Measurements from ENCODE around the gene RRAS2. TPM values are rescaled to one million over a fixed set of nuclear protein-coding genes. Genes with fewer than 3 reads are reported as not detected.

RRAS2 gene
- total RNA-seq, 1 donor from 2014 or later: 52.0 TPM

DNA sequence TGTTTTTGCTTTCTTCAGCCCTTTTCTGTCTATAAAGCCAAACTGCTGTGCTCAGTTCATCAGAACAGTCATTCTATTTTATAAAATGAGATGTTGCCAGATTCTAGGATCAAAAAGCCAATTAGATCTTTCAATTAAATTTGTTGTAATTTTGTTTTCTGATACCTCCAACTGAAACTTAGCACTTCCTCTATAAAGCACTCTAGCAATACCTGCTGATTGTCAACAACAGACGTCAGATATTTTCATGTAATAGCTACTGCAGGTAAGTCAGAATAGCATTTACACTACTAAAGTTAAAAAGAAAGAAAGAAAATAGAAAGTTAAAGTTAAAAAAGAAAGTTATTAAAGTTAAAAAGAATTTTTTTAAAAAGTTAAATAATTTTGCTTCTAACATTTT lies 19.6 kb downstream of the RRAS2 start:
- no peak for DNase-seq (ENCODE audit: low spot score)

DNA sequence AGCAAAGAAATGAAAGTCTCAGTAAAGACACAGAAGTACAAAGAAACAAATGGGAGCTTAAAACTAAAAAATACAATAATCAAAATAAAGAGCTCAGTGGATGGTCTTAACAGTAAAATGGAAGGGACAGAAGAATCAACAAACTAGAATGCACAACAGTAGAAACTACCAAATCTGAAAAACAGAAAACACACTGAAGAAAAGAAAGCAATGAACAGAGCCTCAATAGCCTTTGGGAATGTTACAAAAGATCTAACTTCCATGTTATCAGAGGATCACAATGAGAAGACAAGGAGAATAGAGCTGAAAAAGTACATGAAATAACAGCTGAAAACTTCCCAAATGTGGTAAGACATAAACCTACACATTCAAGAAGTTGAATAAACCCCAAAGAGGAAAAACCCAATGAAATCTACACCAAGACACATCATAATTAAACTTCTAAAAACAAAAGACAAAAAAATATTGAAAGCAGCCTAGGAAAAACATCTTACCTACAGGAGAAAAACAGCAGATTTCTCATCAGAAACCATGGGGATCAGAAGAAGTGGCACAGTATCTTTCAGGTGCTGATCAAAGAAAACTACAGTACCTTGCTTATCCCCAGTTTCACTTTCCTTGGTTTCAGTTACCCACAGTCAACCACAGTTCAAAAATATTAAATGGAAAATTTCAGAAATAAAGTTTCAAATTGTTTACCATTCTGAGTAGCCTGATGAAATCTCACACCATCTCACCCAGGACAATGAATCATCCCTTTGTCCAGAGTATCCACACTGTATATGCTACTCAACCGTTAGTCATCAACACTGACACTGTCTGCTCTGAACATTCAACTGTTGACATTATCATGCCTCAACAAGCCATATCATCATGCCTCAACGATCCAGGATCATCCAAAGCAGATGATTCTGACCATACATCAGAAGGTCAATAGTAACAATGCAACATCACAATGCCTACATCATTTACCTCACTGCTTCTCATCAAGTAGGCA lies 22.2 kb downstream of the RRAS2 start:
- DNase-seq (ENCODE audit: low spot score): no peak

DNA sequence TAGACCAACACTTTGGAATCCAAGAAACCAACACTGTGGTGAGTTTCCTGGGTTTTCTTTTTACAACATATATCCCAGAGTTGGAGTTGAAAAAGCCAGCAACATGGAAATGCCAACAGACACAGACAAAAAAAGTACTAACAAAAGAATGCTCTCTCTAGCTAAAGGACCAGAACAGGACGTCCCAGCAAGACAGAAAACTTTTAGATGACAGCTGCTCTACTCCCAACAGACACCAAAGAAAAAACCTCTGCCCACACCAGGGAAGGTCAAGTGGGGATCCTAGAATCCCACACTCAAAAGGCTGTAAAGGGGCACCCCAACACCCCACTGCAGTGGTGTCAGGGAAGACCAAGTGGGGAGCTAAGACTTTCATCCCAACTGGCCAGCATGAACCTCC lies 23.3 kb downstream of the RRAS2 start:
- DNase-seq (ENCODE audit: low spot score): no peak

DNA sequence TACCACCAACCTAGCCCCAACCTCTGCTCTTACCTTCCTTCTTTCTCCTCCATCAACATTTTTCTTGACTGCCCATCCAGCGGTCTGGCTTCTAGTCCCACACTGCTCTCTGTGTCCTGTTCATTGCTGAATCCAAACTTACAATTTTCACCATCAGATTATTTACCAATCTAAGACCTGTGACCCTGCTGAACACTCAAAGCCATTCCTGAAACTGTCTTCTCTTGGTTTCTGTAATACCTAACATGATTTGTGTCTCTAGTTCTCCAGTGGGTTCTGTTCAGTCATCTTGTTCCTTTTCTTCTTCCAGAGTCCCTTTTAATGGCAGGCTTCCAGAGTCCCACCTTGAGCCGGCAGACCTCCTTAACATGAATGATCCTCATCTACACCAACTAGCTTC lies 24.1 kb downstream of the RRAS2 start:
- DNase-seq (ENCODE audit: low spot score): no peak

DNA sequence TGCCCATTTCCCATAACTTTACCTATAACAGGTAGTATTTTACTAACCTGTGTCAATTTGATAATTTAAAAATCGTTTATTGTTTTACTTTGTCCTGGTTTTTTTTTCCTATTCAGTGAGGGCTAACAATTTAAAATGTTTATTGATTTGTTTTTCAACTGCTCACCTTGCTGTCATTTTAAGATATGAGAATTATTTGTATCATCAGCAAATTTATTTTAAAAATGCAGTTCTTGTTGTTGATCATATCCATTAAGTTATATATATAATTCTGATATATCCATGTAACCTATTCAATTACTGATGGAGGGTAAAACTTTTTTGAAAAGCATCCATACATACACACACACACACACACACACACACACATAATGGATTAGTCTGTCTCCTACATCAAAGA lies 24.8 kb downstream of the RRAS2 start:
- DNase-seq (ENCODE audit: low spot score): no peak

DNA sequence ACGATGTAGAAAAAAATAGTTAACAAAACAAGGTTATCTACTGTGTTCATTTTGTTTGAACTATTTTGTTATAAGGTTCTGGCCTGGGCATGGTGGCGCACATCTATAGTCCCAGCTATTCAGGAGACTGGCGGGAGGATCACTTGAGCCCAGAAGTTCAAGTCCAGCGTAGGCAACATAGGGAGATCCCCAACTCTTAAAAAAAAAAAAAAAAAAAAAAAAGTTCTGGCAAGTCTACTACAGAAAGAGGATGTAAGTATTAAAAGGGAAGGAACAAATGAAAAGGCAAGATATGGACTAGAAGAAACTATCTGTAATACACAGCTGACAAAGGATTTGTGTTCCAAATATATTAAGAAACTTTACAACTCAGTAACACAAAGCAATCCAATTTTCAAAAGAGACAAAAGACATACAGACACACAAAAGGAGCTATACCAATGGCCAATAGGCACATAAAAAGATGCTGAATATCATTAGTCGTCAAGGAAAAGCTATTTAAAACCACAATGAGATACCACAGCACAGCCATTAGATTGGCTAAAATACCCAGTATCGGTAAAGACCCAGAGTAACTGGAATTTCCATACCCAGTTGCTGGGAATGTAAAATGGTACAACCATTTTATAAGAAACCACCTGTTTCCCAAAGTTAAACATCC lies 27.4 kb downstream of the RRAS2 start:
- peak; percentile 49 for DNase-seq (ENCODE audit: low spot score)

DNA sequence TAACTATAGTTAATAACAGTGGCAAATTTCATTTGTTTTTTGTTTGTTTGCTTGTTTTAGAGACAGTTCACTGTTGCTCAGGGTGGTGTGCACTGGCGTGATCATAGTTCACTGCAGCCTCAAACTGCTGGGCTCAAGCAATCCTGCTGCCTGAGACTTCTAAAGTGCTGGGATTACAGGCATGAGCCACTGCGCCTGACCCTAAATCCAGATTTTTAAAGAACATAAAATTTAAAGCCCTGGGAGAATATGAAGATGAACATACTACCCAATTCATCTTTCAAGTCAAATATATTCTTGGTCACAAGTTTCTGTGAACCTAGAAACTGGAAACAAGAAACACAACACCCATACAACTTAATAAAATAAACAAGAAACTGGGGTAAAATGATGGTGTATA lies 28.1 kb downstream of the RRAS2 start:
- DNase-seq (ENCODE audit: low spot score): peak; percentile 92

DNA sequence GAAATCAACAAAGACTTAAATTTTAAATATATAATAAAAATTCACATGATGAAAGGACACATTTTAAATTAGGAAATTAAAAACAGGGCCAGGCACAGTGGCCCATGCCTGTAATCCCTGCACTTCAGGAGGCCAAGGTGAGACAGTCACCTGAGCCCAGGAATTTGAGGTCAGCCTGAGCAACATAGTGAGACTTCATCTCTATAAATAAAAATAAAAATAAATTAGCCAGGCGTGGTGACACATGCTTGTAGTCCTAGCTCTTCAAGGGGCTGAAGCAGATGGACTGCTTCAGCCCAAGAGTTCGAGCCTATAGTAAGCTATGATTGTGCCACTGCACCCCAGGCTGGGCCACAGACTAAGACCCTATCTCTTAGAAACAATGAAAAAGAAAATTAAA lies 29.3 kb downstream of the RRAS2 start:
- no peak for DNase-seq (ENCODE audit: low spot score)

DNA sequence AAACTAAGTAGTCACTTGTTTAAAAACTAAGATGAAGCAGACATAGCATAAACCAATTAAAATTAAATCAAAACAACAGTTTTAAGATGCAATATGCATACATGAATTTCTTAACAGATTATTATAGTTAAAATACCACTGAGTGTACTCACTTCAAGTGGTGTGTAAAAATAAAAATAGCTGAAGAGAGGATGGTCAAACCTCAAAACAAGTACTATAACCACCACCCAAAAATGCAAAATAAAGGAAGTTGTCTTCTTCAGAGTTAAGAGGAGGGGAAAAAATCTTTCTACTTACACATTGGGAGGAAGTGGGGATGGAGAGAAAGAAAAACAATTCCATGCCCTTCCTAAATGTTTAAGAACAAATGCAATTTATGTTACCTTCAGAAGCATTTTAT lies 31.9 kb downstream of the RRAS2 start:
- no peak for DNase-seq (ENCODE audit: low spot score)

DNA sequence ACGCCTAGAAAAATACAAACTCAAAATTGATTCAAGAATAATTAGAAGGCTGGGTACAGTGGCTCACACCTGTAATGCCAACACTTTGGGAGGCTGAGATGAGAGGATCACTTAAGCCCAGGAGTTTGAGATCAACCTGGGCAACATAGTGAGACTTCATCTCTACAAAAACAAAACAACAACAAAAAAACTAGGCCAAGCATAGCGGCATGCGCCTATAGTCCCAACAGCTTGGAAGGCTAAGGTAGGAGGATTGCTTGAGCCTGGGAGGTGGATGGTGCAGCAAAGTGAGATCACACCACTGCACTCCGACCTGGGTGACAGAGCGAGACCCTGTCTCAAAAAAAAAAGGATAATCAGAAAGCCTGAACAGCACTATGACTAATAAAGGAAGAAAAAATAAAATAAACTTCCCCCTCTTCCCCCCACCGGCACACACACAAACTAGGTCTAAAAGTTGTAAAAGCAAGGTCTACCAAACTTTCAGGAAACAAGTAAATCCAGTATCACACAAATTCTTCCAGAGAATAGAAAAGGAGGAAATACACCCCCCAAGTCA lies 35.8 kb downstream of the RRAS2 start:
- no peak for DNase-seq (ENCODE audit: low spot score)

DNA sequence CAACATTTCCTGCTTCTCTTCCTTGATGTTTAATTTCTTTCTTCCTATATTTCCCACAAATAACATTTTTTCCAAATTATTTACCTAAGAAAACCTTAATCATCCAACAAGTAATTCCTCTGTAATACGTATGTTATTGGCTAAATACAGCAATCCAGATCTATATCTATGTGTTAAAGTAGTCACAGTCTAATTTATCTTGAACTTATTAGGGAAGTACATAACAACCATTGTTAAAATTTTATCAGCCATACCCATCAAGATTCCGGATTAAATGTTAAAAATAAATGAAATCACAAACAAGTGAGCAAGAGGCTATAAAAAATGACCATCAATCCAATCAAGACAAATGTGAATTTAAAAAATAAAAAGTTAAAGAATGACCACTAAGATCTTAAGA lies 36.5 kb downstream of the RRAS2 start:
- DNase-seq (ENCODE audit: low spot score): no peak

DNA sequence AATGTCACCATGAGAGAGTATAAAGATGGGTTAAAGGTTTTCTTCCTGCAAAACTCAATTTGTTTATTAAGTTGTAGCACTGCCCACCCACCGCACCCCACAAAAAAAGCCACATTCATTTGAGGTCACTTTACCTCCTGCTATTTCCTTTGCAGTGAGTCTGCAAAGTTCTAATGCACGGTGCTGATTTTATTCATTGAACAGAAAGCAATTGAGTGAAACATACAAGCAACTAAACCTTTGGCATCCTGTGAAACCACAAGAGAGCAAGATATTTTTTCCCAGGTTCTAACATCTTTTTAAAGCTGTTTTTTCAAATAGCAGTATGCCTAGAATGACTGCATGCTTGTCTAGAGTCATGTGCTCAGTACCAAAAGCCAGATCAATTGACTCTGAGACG lies 39.0 kb downstream of the RRAS2 start:
- DNase-seq (ENCODE audit: low spot score): no peak

DNA sequence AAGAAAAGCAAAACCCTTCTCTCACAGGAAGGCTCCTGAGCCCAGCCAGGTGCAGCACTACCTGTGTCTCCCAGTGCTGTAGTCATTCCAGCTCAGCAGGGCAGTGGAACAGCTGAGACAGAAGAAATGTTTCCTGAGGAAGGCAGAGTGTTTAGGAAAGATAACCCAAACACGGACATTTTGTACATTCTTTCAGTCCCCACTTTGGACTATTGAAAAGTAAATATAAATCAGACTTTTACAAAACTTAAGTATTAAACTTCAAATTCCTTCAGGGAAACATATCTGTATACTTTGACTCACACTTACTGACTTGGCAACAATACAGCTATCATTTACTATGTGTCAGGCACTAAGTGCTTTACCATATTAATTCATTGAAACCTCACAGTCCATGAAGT lies 40.4 kb downstream of the RRAS2 start:
- no peak for DNase-seq (ENCODE audit: low spot score)

DNA sequence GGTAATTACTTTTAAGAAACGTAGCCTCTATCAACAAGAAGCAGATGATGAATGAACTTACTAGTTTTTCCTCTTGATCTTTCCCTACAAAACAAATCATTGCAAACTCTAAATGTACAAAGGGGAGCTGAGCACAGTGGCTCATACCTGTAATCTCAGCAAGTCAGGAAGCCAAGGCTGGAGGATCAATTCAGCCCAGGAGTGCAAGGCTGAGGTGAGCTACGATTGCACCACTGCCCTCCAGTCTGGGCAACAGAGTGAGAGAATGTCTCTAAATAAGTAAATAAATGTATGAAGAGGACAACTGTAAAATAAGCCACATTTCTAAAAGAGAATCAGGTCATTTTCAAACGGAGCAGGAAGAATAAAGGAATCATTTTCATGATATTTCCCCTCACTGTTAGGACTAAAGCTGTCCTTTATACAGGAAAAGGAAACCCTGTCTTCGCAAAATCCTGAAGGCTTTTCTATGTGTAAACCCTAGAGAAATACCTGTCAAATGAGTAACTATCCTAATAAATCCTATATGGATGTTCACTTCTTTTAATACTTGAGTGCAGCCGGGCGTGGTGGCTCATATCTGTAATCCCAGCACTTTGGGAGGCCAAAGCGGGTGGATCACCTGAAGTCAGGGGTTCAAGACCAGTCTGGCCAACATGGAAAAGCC lies 41.2 kb downstream of the RRAS2 start:
- DNase-seq (ENCODE audit: low spot score): no peak

DNA sequence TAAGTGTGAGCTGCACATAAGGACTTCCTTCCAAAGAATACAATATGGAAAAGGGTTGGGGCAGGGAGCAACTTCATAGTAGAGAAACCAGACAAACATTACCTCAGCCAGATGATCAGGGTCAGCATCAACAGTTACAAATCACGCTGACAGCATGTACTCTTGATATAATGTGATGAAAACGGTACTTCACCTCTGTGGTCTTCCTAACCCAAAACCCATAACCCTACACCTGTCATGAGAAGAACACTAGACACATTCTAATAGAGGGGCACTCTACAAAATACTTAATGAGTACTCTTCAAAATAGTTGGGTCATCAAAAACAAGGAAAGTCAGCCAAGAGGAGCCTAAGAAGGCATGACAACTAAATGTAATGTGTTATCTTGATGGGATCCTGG lies 43.9 kb downstream of the RRAS2 start:
- no peak for DNase-seq (ENCODE audit: low spot score)

DNA sequence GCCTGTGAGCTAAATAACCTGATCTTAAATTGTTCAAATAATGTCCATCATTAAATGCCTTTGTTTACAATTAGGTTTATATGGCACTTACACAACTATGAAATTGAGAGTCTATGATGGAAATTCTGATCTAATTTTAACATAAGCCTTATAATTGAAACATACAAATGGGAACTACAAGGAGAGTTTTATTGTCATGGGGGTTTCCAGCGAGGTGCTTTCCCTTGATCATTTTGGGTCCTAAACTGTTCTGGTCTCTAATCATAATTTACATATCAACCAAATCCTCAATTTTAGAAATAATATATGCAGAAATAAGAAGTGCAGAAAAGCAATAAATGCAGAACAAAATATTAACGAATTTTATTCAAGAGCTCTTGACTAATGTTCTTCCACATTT lies 44.9 kb downstream of the RRAS2 start:
- no peak for DNase-seq (ENCODE audit: low spot score)

DNA sequence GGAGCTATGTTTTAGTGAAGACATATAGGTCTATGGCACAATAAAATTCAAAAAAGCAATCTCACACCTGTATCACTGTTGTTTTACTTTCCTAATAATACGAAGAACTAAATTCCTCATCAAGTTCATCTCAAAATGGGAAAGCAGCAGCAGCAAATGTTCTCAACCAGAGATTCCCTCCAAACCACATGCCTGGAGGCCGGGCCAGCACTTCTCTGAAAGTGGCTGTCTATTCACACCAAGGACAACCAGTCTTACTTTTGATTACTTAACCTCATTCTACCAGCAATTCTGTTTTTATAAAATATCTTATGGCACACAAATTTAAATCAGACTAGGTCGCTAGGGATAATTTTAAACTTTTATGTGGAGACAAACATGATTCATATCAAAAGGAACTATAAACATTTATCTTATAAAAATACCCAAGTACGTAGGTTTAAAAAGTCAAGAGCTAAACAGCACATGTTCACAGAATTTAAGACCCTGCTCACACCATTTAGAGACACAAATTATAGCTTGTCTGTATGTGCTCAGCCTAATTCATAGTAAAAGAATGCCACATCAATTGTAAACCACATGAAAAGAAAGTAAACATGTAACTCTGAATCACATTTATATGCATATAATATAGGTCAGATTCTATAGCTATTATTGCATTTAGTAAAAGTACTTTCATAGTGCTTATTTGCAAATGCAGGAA lies 46.1 kb downstream of the RRAS2 start:
- no peak for DNase-seq (ENCODE audit: low spot score)

DNA sequence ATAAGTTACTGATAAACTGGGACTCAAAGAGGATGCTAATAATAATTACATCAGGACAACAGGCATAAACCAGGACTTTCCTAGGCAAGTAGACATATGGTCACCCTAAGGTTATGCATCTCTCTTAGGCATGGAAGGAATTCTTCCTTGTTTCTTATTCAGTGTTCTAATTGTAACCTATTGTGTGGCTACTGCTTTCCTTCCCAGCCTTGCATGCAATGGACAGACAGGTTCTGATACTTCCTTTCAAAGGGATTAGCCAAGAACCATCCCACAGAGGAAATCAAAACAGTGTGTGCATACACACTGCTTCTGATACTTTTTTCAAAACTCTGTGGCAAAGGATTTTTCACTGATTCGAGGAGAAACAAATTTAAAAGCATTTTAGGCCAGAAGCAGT lies 48.3 kb downstream of the RRAS2 start:
- no peak for DNase-seq (ENCODE audit: low spot score)

DNA sequence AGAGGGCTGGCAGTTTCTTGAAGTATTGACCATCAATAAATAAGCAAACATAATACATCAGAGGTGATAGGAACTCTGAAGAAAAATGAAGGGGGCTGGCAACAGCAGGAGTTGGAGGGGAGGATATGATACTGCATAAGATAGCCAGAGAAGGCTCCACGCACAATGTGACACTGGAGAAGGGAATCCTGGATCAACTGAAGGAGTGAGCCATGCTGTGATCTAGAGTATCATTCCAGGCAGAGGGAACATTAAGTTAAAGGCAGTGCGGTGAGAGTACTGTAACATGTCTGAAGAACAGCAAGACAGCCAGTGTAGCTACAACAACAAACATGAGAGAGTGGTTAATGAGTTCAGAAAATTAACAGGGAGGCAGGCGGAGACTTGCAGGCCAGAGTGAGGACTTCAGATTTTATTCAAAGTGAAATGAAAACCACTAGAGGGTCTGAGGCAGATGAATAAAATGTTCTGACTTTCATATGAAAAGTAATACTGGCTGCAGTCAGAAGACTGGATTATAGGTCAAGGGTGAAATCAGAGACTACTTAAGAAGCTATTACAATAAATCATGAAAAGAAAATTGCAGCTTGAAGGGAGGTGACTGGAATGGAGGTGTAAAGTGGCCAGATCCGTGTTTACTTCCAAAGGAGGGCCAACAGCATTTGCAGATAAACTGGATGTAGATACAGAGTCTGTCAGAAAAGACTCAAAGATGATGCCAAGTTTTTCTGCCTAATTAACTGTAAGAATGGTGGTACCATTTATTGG lies 49.4 kb downstream of the RRAS2 start:
- DNase-seq (ENCODE audit: low spot score): no peak

DNA sequence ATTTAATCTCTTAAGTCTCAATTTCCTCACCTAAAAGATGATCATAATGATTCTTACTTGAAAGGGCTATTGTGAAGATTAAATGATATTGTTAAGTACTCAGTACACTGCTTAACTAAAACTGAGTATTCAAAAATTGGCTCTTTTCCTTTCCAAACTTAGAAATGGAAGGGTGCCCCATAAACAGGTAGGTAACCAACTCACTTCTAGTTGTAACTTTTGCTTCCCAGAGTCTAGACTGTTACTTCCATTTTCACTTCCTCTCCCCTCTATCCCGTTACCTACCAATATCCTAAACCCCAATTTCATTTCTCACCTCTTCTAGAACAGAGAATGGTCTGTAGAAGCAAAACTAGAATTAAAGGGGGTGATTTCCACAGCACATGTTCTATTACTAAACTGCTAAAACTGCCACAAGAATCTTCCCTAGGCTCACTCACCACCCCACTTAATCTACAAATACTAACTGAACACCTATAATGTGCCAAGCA lies 50.0 kb downstream of the RRAS2 start:
- no peak for DNase-seq (ENCODE audit: low spot score)

Measured in umbilical cord (tissue), 2 donors.